K562 (cell line): ENCODE results near the gene OR2AG1. TPM values are rescaled to one million over a fixed set of nuclear protein-coding genes. Genes with fewer than 3 reads are reported as not detected.

Source experiments
- CBFA2T3 ChIP-seq: fragments of 450-650 bp; IDR thresholded peaks from 2 replicates; pipeline ENCODE4 v1.6.1; 2017
- EHMT2 ChIP-seq: fragments of 450-650 bp; IDR thresholded peaks from 2 replicates; pipeline ENCODE4 v1.6.1; 2018; ENCODE audit warnings: antibody characterized with exemption
- ETV6 ChIP-seq, 3 experiments: fragments of 150-350 bp in 1 of 3; sonication (generic) in 1 of 3; formaldehyde crosslinking in 1 of 3; IDR thresholded peaks; 2 replicates each; pipeline versions ENCODE4 v1.6.1 to v1.8.0; 2014 to 2022; ENCODE audit warnings: borderline replicate concordance in 2 of 3, low read depth in 2 of 3, antibody characterized with exemption in 1 of 3, low read length in 1 of 3, mild to moderate bottlenecking in 1 of 3, missing genetic modification reagents in 1 of 3
- EZH2 ChIP-seq: IDR thresholded peaks from 2 replicates; pipeline ENCODE4 v1.6.1; 2012; ENCODE audit warnings: low read depth, mild to moderate bottlenecking, inconsistent platforms, low read length, borderline replicate concordance
- FOXJ3 ChIP-seq: sonication (generic); formaldehyde crosslinking; IDR thresholded peaks from 2 replicates; pipeline ENCODE4 v1.4.0; 2020; ENCODE audit warnings: mild to moderate bottlenecking, missing genetic modification reagents
- HDAC3 ChIP-seq: fragments of 450-650 bp; IDR thresholded peaks from 2 replicates; pipeline ENCODE4 v1.6.1; 2018; ENCODE audit warnings: borderline replicate concordance, mild to moderate bottlenecking, moderate library complexity; ENCODE audit not compliant: partially characterized antibody
- KDM4B ChIP-seq, 2 experiments: fragments of 450-650 bp in 1 of 2; sonication (generic) in 1 of 2; IDR thresholded peaks; 2 replicates each; pipeline ENCODE4 v1.6.1; 2016 to 2017; ENCODE audit warnings: borderline replicate concordance in 2 of 2, antibody characterized with exemption in 1 of 2, low read depth in 1 of 2, mild to moderate bottlenecking in 1 of 2
- MCM5 ChIP-seq: fragments of 450-650 bp; IDR thresholded peaks from 2 replicates; pipeline ENCODE4 v1.6.1; 2016; ENCODE audit warnings: low read depth
- MLLT1 ChIP-seq, 2 experiments: fragments of 450-650 bp; IDR thresholded peaks; 2 replicates each; pipeline ENCODE4 v1.6.1; 2016
- NFRKB ChIP-seq: fragments of 450-650 bp; IDR thresholded peaks from 2 replicates; pipeline ENCODE4 v1.6.1; 2016; ENCODE audit warnings: low read depth
- RBM17 ChIP-seq: fragments of 200-400 bp; formaldehyde crosslinking; IDR thresholded peaks from 2 replicates; pipeline ENCODE4 v1.6.1; 2017; ENCODE audit warnings: low read depth, mild to moderate bottlenecking, low read length, borderline replicate concordance
- SP2 ChIP-seq: IDR thresholded peaks from 2 replicates; pipeline ENCODE4 v1.6.1; 2011; ENCODE audit warnings: mild to moderate bottlenecking, low read depth, low read length, moderate library complexity; ENCODE audit not compliant: poor library complexity, severe bottlenecking; ENCODE audit errors: extremely low read depth
- SRSF9 ChIP-seq: fragments of 200-400 bp; formaldehyde crosslinking; IDR thresholded peaks from 2 replicates; pipeline ENCODE4 v1.6.1; 2017; ENCODE audit warnings: low read depth, low read length, borderline replicate concordance
- ZNF395 ChIP-seq: fragments of 200-800 bp; sonication (Bioruptor generic); IDR thresholded peaks from 2 replicates; pipeline ENCODE4 v1.6.1; 2017; ENCODE audit warnings: missing genetic modification characterization, missing compliant biosample characterization
- ZNF699 ChIP-seq: fragments of 250-450 bp; sonication (Bioruptor Pico); IDR thresholded peaks from 2 replicates; pipeline ENCODE4 v1.8.0; 2021; ENCODE audit warnings: mild to moderate bottlenecking, moderate library complexity; ENCODE audit not compliant: insufficient replicate concordance
- ZNF764 ChIP-seq: fragments of 250-450 bp; sonication (Bioruptor Pico); IDR thresholded peaks from 2 replicates; pipeline ENCODE4 v1.4.0; 2020; ENCODE audit warnings: low read depth, mild to moderate bottlenecking, moderate library complexity
- polyA plus RNA-seq, 8 experiments: library from polyadenylated mRNA; depleted of rRNA in 4 of 8; stranded (reverse) in 5 of 8; unstranded in 3 of 8; fragments of >200 nt; fragmentation: Nextera tagmentation in 2 of 8; fragmentation: Illumina TruSeq in 1 of 8; extraction: Ambion mirVana in 2 of 8; extraction: Trizol in 1 of 8; gene quantifications; 2 replicates each; pipeline versions ENCODE4 v1.2.1 to v1.2.3, GENCODE V29; 2011 to 2014; ENCODE audit warnings: inconsistent platforms in 1 of 8, missing spikeins in 1 of 8
- total RNA-seq, 7 experiments: library from RNA; depleted of rRNA in 6 of 7; stranded (reverse); fragments of >200 nt in 6 of 7; fragmentation: Illumina TruSeq in 2 of 7; extraction: Trizol in 2 of 7; gene quantifications; 2 replicates each; pipeline versions ENCODE4 v1.2.1 to v1.2.3, GENCODE V29; 2011 to 2021; ENCODE audit warnings: low replicate concordance in 1 of 7
- TF ChIP-seq, protein P1 (sequence below): fragments of 250-450 bp; sonication (Bioruptor Pico); IDR thresholded peaks from 2 replicates; pipeline ENCODE4 v1.6.1; 2021; ENCODE audit warnings: mild to moderate bottlenecking
- TF ChIP-seq, protein P2 (sequence below): fragments of 250-450 bp; sonication (Bioruptor Pico); IDR thresholded peaks from 2 replicates; pipeline ENCODE4 v1.8.0; 2021; ENCODE audit warnings: moderate library complexity, mild to moderate bottlenecking, inconsistent platforms
- TF ChIP-seq, protein P3 (sequence below), 3 experiments: fragments of 200-800 bp in 1 of 3; sonication (Bioruptor generic) in 1 of 3; sonication (generic) in 1 of 3; formaldehyde crosslinking in 1 of 3; IDR thresholded peaks; 2 replicates each; pipeline versions ENCODE4 v1.6.1 to v1.8.0; 2016 to 2022; ENCODE audit warnings: mild to moderate bottlenecking in 2 of 3, missing compliant biosample characterization in 2 of 3, missing genetic modification characterization in 2 of 3, missing genetic modification reagents in 1 of 3

The OR2AG1 gene
- total and polyA plus RNA-seq, 9 of the 15 experiments (the other 6 are each of a cell fraction or from before 2014, with no cell fraction given): 0.05 to 0.11 (median 0.07) TPM; not detected in 5

DNA sequence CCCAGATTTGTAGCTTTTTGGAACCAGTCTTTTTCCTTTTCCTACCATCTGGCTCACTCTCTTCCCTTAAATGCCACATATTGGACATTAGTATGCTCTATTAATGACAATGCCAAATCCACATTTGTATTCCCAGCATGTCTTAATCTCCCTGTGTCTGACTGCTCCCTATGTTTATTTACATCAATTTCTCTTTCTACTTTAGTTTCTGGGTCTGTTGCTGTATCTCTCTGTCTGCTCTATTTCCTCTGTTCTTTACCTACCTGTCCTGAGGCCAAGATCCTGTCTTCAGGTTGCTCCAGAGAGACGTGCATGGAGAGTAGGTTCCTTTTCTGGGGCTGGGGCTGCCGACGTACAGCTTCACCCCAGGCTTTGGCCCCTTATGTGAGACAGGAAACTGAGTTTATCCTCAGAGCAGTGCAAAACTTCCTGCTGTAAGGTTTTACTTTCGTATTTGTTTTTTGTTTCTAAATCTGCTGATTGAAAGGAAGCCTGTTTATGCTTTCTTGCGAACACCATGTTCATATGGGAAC is 36.7 kb upstream of the OR2AG1 start (continued):
- TF ChIP-seq HDAC3: no peak
- no peak for TF ChIP-seq RBM17
- TF ChIP-seq CBFA2T3: no peak
- TF ChIP-seq ETV6 (IDR thresholded peaks at IDR 0.05; ENCODE audit: borderline replicate concordance in 1 of 2, low read depth in 2 of 2, low read length in 1 of 2): no peak
- TF ChIP-seq ETV6 (CRISPR knock-in tag; IDR thresholded peaks at IDR 0.05; ENCODE audit: borderline replicate concordance): no peak
- TF ChIP-seq EZH2: no peak
- no peak for TF ChIP-seq KDM4B (IDR thresholded peaks at IDR 0.05; ENCODE audit: borderline replicate concordance in 2 of 2, low read depth in 1 of 2)
- TF ChIP-seq, protein P1, sequence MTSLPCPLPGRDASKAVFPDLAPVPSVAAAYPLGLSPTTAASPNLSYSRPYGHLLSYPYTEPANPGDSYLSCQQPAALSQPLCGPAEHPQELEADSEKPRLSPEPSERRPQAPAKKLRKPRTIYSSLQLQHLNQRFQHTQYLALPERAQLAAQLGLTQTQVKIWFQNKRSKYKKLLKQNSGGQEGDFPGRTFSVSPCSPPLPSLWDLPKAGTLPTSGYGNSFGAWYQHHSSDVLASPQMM (CRISPR knock-in tag): no peak
- TF ChIP-seq, protein P2, sequence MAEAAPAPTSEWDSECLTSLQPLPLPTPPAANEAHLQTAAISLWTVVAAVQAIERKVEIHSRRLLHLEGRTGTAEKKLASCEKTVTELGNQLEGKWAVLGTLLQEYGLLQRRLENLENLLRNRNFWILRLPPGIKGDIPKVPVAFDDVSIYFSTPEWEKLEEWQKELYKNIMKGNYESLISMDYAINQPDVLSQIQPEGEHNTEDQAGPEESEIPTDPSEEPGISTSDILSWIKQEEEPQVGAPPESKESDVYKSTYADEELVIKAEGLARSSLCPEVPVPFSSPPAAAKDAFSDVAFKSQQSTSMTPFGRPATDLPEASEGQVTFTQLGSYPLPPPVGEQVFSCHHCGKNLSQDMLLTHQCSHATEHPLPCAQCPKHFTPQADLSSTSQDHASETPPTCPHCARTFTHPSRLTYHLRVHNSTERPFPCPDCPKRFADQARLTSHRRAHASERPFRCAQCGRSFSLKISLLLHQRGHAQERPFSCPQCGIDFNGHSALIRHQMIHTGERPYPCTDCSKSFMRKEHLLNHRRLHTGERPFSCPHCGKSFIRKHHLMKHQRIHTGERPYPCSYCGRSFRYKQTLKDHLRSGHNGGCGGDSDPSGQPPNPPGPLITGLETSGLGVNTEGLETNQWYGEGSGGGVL: no peak
- no peak for TF ChIP-seq SRSF9
- TF ChIP-seq, protein P3, sequence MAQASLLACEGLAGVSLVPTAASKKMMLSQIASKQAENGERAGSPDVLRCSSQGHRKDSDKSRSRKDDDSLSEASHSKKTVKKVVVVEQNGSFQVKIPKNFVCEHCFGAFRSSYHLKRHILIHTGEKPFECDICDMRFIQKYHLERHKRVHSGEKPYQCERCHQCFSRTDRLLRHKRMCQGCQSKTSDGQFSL (CRISPR knock-in tag; IDR thresholded peaks at IDR 0.05): no peak
- TF ChIP-seq, protein P3 (tag; IDR thresholded peaks at IDR 0.05): 0 out of 4 replicates have a peak, but pooled peaks of 1 of the 2 experiments have one; percentile 3
- no peak for TF ChIP-seq FOXJ3 (CRISPR knock-in tag)
- no peak for TF ChIP-seq MLLT1 (IDR thresholded peaks at IDR 0.05)
- no peak for TF ChIP-seq ZNF699 (CRISPR knock-in tag)
- TF ChIP-seq ZNF764 (CRISPR knock-in tag): no peak
- no peak for TF ChIP-seq NFRKB
- TF ChIP-seq SP2: no peak
- TF ChIP-seq ZNF395: peak; percentile 59; the same call in 1 of the 2 replicates
- TF ChIP-seq MCM5: no peak
- TF ChIP-seq EHMT2: no peak
